Activated naive CD4-positive, alpha-beta T cell treated with anti-CD3 and anti-CD28 coated beads, Interleukin-2, amount 50 U/mL, for 72 hours (primary cell): ENCODE results near the gene MAB21L3. TPM values are rescaled to one million over a fixed set of nuclear protein-coding genes. Genes with fewer than 3 reads are reported as not detected.

Experiments
- ATAC-seq, 2 donors: fragments of 150-1000 bp; cut with Tn5 transposase; 2 replicates each; pipeline ENCODE4 v1.10.0; 2021; ENCODE audit warnings: mild to moderate bottlenecking in 2 of 2, moderate library complexity in 2 of 2
- DNase-seq, 2 donors: peaks; one replicate each; pipeline ENCODE4 v3.0.0; 2021 to 2022; ENCODE audit warnings: low spot score in 2 of 2
- H3K27ac Mint-ChIP-seq, 2 donors: one replicate each; pipeline ENCODE4 v1.8.0; 2022; ENCODE audit warnings: mild to moderate bottlenecking in 2 of 2, mixed read lengths in 2 of 2
- H3K36me3 Mint-ChIP-seq, 2 donors: one replicate each; pipeline ENCODE4 v1.8.0; 2022; ENCODE audit warnings: mixed read lengths in 2 of 2
- H3K9me3 Mint-ChIP-seq, 2 donors: one replicate each; pipeline ENCODE4 v1.8.0; 2022; ENCODE audit warnings: mixed read lengths in 2 of 2
- total RNA-seq, 2 donors: library from RNA; stranded (reverse); gene quantifications; one replicate each; pipeline ENCODE4 v1.2.3, GENCODE V29; 2022

The MAB21L3 gene
- total RNA-seq, 2 donors from 2014 or later: not detected

DNA sequence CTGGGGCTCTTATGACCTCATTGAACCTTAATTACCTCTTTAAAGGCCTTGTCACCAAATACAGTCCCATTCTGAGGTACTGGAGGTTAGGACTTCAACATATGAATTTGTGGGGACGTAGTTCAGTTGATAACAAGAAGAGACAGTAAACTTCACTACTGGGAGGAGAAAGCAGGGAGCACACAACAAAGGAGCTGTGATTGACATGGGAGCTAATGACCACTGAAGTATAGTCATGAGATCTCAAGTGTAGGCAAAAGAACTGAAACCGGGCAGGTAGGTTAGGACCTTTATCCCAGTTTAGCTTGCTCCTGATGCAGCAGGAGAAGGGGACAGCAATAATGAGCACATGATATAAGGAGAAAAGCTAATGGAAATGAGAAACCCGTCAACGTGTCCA is 11.8 kb upstream of the MAB21L3 start:
- ATAC-seq: no peak
- H3K27ac Mint-ChIP-seq: no peak overlapping the region
- peaks cover 0 to 6% of the 10 kb centered on the region in 2 donors for H3K36me3 Mint-ChIP-seq
- peaks cover 4 to 7% of the 10 kb centered on the region in 2 donors for H3K9me3 Mint-ChIP-seq
- DNase-seq: no peak

GRCh38 chr1:116099919-116100318 is 11.3 kb upstream of the MAB21L3 start:
- H3K36me3 Mint-ChIP-seq: peaks cover 0 to 6% of the 10 kb centered on the region in 2 donors
- ATAC-seq: no peak

GRCh38 chr1:116104667-116105066 is 6.5 kb upstream of the MAB21L3 start:
- no peak overlapping the region for H3K27ac Mint-ChIP-seq
- ATAC-seq (no peak), DNase-seq (no peak)
- H3K9me3 Mint-ChIP-seq: no peaks in the 10 kb centered on the region
- H3K36me3 Mint-ChIP-seq: no peaks in the 10 kb centered on the region

More at GRCh38 chr1:116099919-116100318, 11.3 kb upstream of the MAB21L3 start:
- H3K27ac Mint-ChIP-seq: no peak overlapping the region
- peaks cover 4 to 7% of the 10 kb centered on the region in 2 donors for H3K9me3 Mint-ChIP-seq
- DNase-seq: no peak

- Mint-ChIP-seq H3K36me3 (no peaks in the 10 kb centered on the region), H3K9me3 (no peaks in the 10 kb centered on the region), H3K27ac (no peak overlapping the region)
- ATAC-seq (no peak), DNase-seq (no peak)
Measured at GRCh38 chr1:116105996-116106395, 5.2 kb upstream of the MAB21L3 start.

DNA sequence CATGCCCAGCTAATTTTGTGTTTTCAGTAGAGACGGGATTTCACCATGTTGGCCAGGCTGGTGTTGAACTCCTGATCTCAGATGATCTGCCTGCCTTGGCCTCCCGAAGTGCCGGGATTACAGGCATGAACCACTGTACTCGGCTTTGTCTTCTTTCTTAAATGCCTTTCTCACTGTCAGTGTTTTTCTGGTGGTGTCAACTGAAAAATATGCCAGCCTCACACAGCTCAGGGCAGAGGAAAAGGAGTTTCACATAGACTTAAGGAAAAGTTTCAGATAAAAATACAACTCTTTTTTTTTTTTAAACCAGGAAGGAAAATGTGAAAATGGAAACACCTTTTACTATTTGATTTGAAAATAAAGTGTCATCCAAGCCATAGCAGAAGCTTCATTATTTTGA is 4.6 kb upstream of the MAB21L3 start:
- no peak for ATAC-seq
- H3K36me3 Mint-ChIP-seq: no peaks in the 10 kb centered on the region
- DNase-seq: no peak
- H3K9me3 Mint-ChIP-seq: no peaks in the 10 kb centered on the region
- H3K27ac Mint-ChIP-seq: no peak overlapping the region

- ATAC-seq: no peak
- no peak overlapping the region for H3K27ac Mint-ChIP-seq
- H3K9me3 Mint-ChIP-seq: no peaks in the 10 kb centered on the region
- DNase-seq: no peak
- H3K36me3 Mint-ChIP-seq: no peaks in the 10 kb centered on the region
Measured at GRCh38 chr1:116107371-116107770, 3.8 kb upstream of the MAB21L3 start.

- H3K9me3 Mint-ChIP-seq: no peaks in the 10 kb centered on the region
- DNase-seq: no peak
- no peaks in the 10 kb centered on the region for H3K36me3 Mint-ChIP-seq
- no peak for ATAC-seq
- no peak overlapping the region for H3K27ac Mint-ChIP-seq
Measured at GRCh38 chr1:116111524-116112021, 374 bp downstream of the MAB21L3 start.

DNA sequence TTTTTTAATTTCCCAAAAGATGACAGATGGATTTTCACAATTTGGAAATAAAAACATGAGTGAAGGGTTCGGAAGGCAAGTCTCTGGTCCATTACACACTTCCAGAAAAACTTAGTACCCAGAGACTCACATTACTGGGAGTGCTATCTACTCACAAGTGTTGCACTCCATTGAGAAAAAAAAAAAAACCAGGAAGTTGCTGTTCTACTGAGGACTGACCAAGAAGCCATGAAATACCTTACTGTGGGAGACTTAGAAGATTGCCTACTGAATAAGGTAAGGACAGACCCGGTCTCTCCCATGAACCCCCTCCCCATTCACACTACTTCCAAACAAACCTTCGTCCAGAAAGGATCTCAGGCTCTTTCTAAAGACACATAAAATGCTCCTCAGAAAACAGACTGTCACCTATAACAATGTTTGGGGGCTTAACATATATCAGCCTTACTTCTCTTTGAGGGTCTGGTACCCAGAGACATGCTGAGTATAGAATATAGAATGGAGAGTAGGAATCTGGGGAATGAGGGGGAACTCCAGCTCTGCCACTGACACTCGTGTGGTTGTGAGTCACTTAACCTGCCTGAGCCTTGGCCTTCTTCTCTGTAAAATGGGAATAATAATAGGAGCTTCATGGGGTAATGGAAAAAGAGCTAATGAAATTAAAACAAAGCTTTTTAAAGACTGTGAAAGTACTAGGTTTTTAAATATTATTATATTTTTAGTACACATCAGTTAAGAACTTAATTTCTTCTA is 1.4 kb downstream of the MAB21L3 start:
- H3K9me3 Mint-ChIP-seq: no peaks in the 10 kb centered on the region

DNA sequence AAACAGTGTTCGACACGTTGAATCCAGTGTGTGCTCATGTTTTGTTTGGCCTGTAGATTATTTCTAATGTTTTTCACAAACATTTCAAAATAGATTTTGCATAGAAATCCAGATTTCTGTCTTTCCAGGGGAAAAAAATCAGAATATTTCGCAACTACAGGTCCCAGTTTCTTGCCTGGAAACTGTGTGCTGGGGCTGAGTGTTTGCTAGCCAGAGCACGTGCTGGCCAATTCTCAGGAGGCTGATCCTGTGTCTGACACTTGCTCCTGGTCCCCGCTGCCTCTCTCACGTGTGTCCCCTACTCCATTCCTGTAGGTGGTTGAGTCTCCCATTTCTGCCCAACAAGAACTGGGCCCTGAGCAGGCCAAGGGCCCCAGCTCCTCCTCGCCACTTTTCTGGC is 2.4 kb downstream of the MAB21L3 start:
- no peak overlapping the region for H3K27ac Mint-ChIP-seq
- H3K36me3 Mint-ChIP-seq: no peaks in the 10 kb centered on the region
- DNase-seq (no peak), ATAC-seq (no peak)
- H3K9me3 Mint-ChIP-seq: no peaks in the 10 kb centered on the region

More for the DNA sequence above, 1.4 kb downstream of the MAB21L3 start:
- no peak for ATAC-seq
- Mint-ChIP-seq H3K27ac (no peak overlapping the region), H3K36me3 (no peaks in the 10 kb centered on the region)
- DNase-seq: no peak

GRCh38 chr1:116115476-116116439 is 4.6 kb downstream of the MAB21L3 start:
- ATAC-seq (no peak), DNase-seq (no peak)
- no peaks in the 10 kb centered on the region for H3K9me3 Mint-ChIP-seq
- H3K27ac Mint-ChIP-seq: no peak overlapping the region
- no peaks in the 10 kb centered on the region for H3K36me3 Mint-ChIP-seq

GRCh38 chr1:116118471-116118870 is 7.3 kb downstream of the MAB21L3 start:
- ATAC-seq: no peak
- no peaks in the 10 kb centered on the region for H3K36me3 Mint-ChIP-seq
- no peaks in the 10 kb centered on the region for H3K9me3 Mint-ChIP-seq
- no peak for DNase-seq
- H3K27ac Mint-ChIP-seq: no peak overlapping the region

DNA sequence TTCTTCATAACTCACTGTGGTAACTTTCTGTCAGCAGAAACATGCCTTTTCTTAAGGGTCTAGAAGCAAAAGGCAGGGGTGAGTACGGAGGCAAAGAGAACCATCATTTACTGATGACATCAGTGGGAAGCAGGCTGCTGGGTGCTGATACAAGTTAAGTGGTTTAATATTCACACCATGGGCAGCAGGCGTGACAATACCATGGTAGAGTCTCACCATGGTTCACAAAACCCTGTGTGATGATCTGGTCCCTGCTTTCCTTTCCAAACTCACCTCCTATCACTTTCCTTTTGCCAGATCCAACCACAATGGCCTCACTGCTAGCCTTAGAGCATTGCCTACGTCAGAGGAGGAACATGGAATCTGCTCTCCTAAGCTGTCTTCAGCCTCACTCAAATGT is 8.7 kb downstream of the MAB21L3 start:
- DNase-seq (no peak), ATAC-seq (no peak)
- Mint-ChIP-seq H3K9me3 (no peaks in the 10 kb centered on the region), H3K36me3 (no peaks in the 10 kb centered on the region), H3K27ac (no peak overlapping the region)

DNA sequence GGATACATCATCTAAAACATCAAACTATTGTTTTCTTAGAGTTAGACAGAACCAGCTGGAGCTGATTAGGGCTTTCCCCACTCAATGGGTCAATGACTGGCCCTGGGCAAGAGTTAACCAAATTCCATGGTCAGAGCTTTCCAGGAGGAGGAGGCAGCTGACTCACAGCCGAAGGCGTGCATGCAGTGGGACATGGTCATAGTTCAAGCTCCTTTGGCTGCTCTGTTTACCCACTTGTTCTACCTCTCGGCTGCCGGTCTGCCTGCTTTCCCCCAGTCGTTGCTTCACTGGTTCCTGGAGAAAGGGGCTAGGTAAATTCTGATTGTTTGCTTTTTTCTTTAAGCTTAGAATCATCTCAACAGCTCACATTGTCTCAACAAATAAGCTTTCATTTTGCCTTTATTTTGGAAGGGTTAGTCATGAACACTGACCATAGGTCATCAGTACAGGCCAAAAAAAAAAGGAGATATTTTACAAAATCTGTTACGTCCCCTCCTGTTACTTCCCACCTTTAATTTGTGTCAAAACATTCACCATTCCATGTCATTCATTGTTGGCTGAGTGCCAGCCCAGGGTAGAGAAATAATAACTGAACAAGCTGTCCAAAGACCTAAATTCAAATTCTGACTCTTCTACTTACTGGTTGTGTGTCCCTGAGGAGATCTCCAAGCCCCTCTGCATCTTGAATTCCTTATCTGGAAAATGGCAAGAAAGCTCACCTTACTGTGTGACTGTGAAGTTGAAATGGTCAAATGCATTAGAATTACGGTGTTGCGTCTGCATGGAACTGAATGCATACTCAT is 12.0 kb downstream of the MAB21L3 start:
- Mint-ChIP-seq H3K27ac (no peak overlapping the region), H3K9me3 (no peaks in the 10 kb centered on the region), H3K36me3 (no peaks in the 10 kb centered on the region)
- DNase-seq: no peak
- ATAC-seq: no peak

GRCh38 chr1:116123837-116124533 is 12.8 kb downstream of the MAB21L3 start:
- Mint-ChIP-seq H3K9me3 (no peaks in the 10 kb centered on the region), H3K36me3 (no peaks in the 10 kb centered on the region), H3K27ac (no peak overlapping the region)
- DNase-seq (no peak), ATAC-seq (no peak)

DNA sequence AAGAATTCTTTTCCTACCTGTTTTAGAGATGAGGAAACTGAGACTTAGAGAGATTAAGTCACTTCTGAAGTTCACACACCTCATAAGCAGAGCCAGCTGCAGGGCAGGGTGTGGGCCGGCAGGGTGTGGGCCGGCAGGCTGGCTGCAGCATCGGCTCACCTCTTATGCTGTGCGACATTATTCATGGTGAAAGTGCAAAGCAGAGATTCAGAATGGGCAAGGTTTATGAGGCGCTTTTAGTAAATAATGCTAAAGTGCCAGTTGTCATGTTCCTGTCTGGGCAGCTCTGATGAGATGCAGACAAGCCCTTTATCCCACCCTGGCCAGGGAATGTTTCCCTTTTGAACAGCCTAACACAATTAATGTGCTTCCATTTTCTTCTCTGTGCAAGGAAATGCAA is 14.6 kb downstream of the MAB21L3 start:
- no peaks in the 10 kb centered on the region for H3K36me3 Mint-ChIP-seq
- DNase-seq (no peak), ATAC-seq (no peak)
- H3K27ac Mint-ChIP-seq: peak overlapping the region in 1 of 2 donors; percentile 2
- no peaks in the 10 kb centered on the region for H3K9me3 Mint-ChIP-seq

- H3K27ac Mint-ChIP-seq: peak overlapping the region in 1 of 2 donors; percentile 2
- ATAC-seq: no peak
- H3K9me3 Mint-ChIP-seq: no peaks in the 10 kb centered on the region
- DNase-seq: no peak
- no peaks in the 10 kb centered on the region for H3K36me3 Mint-ChIP-seq
Measured at GRCh38 chr1:116126281-116126680, 15.1 kb downstream of the MAB21L3 start.
